Nephron progenitor cell (in vitro differentiated cells): Measurements from ENCODE around the gene CEP164.

Experiments used
- DNase-seq: peaks from one replicate; pipeline ENCODE4 v3.0.0; 2021
- H3K27ac Mint-ChIP-seq: 2 replicates; pipeline ENCODE4 v1.8.0; 2021; ENCODE audit warnings: mild to moderate bottlenecking, moderate library complexity, mixed read lengths
- H3K27me3 Mint-ChIP-seq: 2 replicates; pipeline ENCODE4 v1.8.0; 2021; ENCODE audit warnings: mild to moderate bottlenecking, low read depth, mixed read lengths; ENCODE audit not compliant: poor library complexity
- H3K36me3 Mint-ChIP-seq: 2 replicates; pipeline ENCODE4 v1.8.0; 2021; ENCODE audit warnings: low read depth, mixed read lengths
- H3K4me1 Mint-ChIP-seq: 2 replicates; pipeline ENCODE4 v1.8.0; 2021; ENCODE audit warnings: mixed read lengths
- H3K4me3 Mint-ChIP-seq: 2 replicates; pipeline ENCODE4 v1.8.0; 2021; ENCODE audit warnings: mild to moderate bottlenecking, moderate library complexity, mixed read lengths
- H3K9me3 Mint-ChIP-seq: 2 replicates; pipeline ENCODE4 v1.8.0; 2021; ENCODE audit warnings: mild to moderate bottlenecking, moderate library complexity, mixed read lengths
- CTCF ChIP-seq: fragments of 200-600 bp; sonication (generic); IDR thresholded peaks from 2 replicates; pipeline ENCODE4 v1.5.0; 2021; ENCODE audit warnings: antibody characterized with exemption

The CEP164 gene

GRCh38 chr11:117435326-117435725, 107.7 kb downstream of the CEP164 start:
- no peak overlapping the region for H3K27ac Mint-ChIP-seq
- no peaks in the 10 kb centered on the region for H3K9me3 Mint-ChIP-seq
- H3K36me3 Mint-ChIP-seq: no peaks in the 10 kb centered on the region
- H3K4me1 Mint-ChIP-seq: no peaks in the 10 kb centered on the region
- TF ChIP-seq CTCF: no peak
- H3K4me3 Mint-ChIP-seq: no peak overlapping the region
- DNase-seq: no peak
- H3K27me3 Mint-ChIP-seq: peaks cover 30% of the 10 kb centered on the region

- no peaks in the 10 kb centered on the region for H3K36me3 Mint-ChIP-seq
- H3K27ac Mint-ChIP-seq: no peak overlapping the region
- TF ChIP-seq CTCF: no peak
- no peak for DNase-seq
- no peak overlapping the region for H3K4me3 Mint-ChIP-seq
- H3K27me3 Mint-ChIP-seq: peaks cover 34% of the 10 kb centered on the region
- no peaks in the 10 kb centered on the region for H3K9me3 Mint-ChIP-seq
- H3K4me1 Mint-ChIP-seq: peaks cover 12% of the 10 kb centered on the region
Observed at GRCh38 chr11:117437041-117437790, 109.6 kb downstream of the CEP164 start.

GRCh38 chr11:117437791-117438130, 110.1 kb downstream of the CEP164 start:
- DNase-seq: no peak
- no peak for TF ChIP-seq CTCF

GRCh38 chr11:117438371-117439000, 110.8 kb downstream of the CEP164 start:
- H3K36me3 Mint-ChIP-seq: no peaks in the 10 kb centered on the region

More at GRCh38 chr11:117437791-117438130, 110.1 kb downstream of the CEP164 start:
- Mint-ChIP-seq H3K4me1 (peaks cover 14% of the 10 kb centered on the region), H3K27me3 (peaks cover 36% of the 10 kb centered on the region), H3K27ac (no peak overlapping the region), H3K9me3 (no peaks in the 10 kb centered on the region), H3K36me3 (no peaks in the 10 kb centered on the region), H3K4me3 (no peak overlapping the region)

GRCh38 chr11:117439256-117439655, 111.6 kb downstream of the CEP164 start:
- H3K27ac Mint-ChIP-seq: no peak overlapping the region
- no peak overlapping the region for H3K4me3 Mint-ChIP-seq
- H3K36me3 Mint-ChIP-seq: no peaks in the 10 kb centered on the region
- DNase-seq: no peak
- TF ChIP-seq CTCF: no peak
- H3K4me1 Mint-ChIP-seq: peaks cover 24% of the 10 kb centered on the region
- peaks cover 51% of the 10 kb centered on the region for H3K27me3 Mint-ChIP-seq
- H3K9me3 Mint-ChIP-seq: no peaks in the 10 kb centered on the region

More at GRCh38 chr11:117438371-117439000, 110.8 kb downstream of the CEP164 start:
- no peak for TF ChIP-seq CTCF
- no peaks in the 10 kb centered on the region for H3K9me3 Mint-ChIP-seq
- H3K4me3 Mint-ChIP-seq: no peak overlapping the region
- H3K27ac Mint-ChIP-seq: no peak overlapping the region
- DNase-seq: no peak
- H3K27me3 Mint-ChIP-seq: peaks cover 43% of the 10 kb centered on the region
- H3K4me1 Mint-ChIP-seq: peaks cover 16% of the 10 kb centered on the region

GRCh38 chr11:117440258-117440657, 112.6 kb downstream of the CEP164 start:
- no peak for DNase-seq
- H3K9me3 Mint-ChIP-seq: no peaks in the 10 kb centered on the region
- peaks cover 60% of the 10 kb centered on the region for H3K27me3 Mint-ChIP-seq
- H3K36me3 Mint-ChIP-seq: no peaks in the 10 kb centered on the region
- H3K4me1 Mint-ChIP-seq: peaks cover 24% of the 10 kb centered on the region
- no peak overlapping the region for H3K4me3 Mint-ChIP-seq
- no peak overlapping the region for H3K27ac Mint-ChIP-seq
- no peak for TF ChIP-seq CTCF
